ENCODE results near the gene PPP2R3A. TPM values are rescaled to one million over a fixed set of nuclear protein-coding genes. Genes with fewer than 3 reads are reported as not detected.

PPP2R3A gene
- total RNA-seq, 1 donor, result 2.2 TPM

- DNase-seq (ENCODE audit: low read depth in 2 of 3, low spot score in 2 of 3), result no peak
Measured at GRCh38 chr3:136021803-136022202, 56.3 kb downstream of the PPP2R3A start.

GRCh38 chr3:136022529-136023263, 57.2 kb downstream of the PPP2R3A start:
- no peak for DNase-seq (ENCODE audit: low read depth in 2 of 3, low spot score in 2 of 3)

GRCh38 chr3:136023264-136023978, 57.9 kb downstream of the PPP2R3A start:
- DNase-seq (ENCODE audit: low read depth in 2 of 3, low spot score in 2 of 3), result no peak

- no peak for DNase-seq (ENCODE audit: low read depth in 2 of 3, low spot score in 2 of 3)
Measured at GRCh38 chr3:136036306-136036705, 70.8 kb downstream of the PPP2R3A start.

GRCh38 chr3:136038668-136039067, 73.1 kb downstream of the PPP2R3A start:
- no peak for DNase-seq (ENCODE audit: low read depth in 2 of 3, low spot score in 2 of 3)

GRCh38 chr3:136042608-136043221, 77.2 kb downstream of the PPP2R3A start:
- peak in 2 of 3 donors; percentile 30 to 78 for DNase-seq (ENCODE audit: low read depth in 2 of 3, low spot score in 2 of 3)

GRCh38 chr3:136044980-136045745, 79.6 kb downstream of the PPP2R3A start:
- no peak for DNase-seq (ENCODE audit: low read depth in 2 of 3, low spot score in 2 of 3)

- DNase-seq (ENCODE audit: low read depth in 2 of 3, low spot score in 2 of 3), result no peak
Measured at GRCh38 chr3:136048068-136048467, 82.5 kb downstream of the PPP2R3A start.

GRCh38 chr3:136050250-136050649, 84.7 kb downstream of the PPP2R3A start:
- DNase-seq (ENCODE audit: low read depth in 2 of 3, low spot score in 2 of 3), result peak in 1 of 3 donors; percentile 14

- no peak for DNase-seq (ENCODE audit: low read depth in 2 of 3, low spot score in 2 of 3)
Measured at GRCh38 chr3:136055491-136055890, 90.0 kb downstream of the PPP2R3A start.

GRCh38 chr3:136067211-136067610, 101.7 kb downstream of the PPP2R3A start:
- no peak for DNase-seq (ENCODE audit: low read depth in 2 of 3, low spot score in 2 of 3)

GRCh38 chr3:136068708-136069107, 103.2 kb downstream of the PPP2R3A start:
- DNase-seq (ENCODE audit: low read depth in 2 of 3, low spot score in 2 of 3), result no peak

- no peak for DNase-seq (ENCODE audit: low read depth in 2 of 3, low spot score in 2 of 3)
Measured at GRCh38 chr3:136069933-136070332, 104.4 kb downstream of the PPP2R3A start.

- no peak for DNase-seq (ENCODE audit: low read depth in 2 of 3, low spot score in 2 of 3)
Measured at GRCh38 chr3:136070334-136070733, 104.8 kb downstream of the PPP2R3A start.

- peak in 1 of 3 donors; percentile 39 for DNase-seq (ENCODE audit: low read depth in 2 of 3, low spot score in 2 of 3)
Measured at GRCh38 chr3:136070953-136071949, 105.7 kb downstream of the PPP2R3A start.

GRCh38 chr3:136074546-136075170, 109.1 kb downstream of the PPP2R3A start:
- DNase-seq (ENCODE audit: low read depth in 2 of 3, low spot score in 2 of 3), result no peak

GRCh38 chr3:136075218-136075808, 109.8 kb downstream of the PPP2R3A start:
- peak; percentile 55 to 88 (median 67) for DNase-seq (ENCODE audit: low read depth in 2 of 3, low spot score in 2 of 3)

GRCh38 chr3:136075811-136076210, 110.3 kb downstream of the PPP2R3A start:
- DNase-seq (ENCODE audit: low read depth in 2 of 3, low spot score in 2 of 3), result no peak
